Activated B cell treated with CpG ODN at 0.5 μM for 24 hours (primary cell): ENCODE data around the gene PTEN. TPM values are rescaled to one million over a fixed set of nuclear protein-coding genes. Genes with fewer than 3 reads are reported as not detected.

ENCODE experiments used
- ATAC-seq: fragments of 200-7000 bp; cut with Tn5 transposase; one replicate; pipeline ENCODE4 v1.10.0; 2021; ENCODE audit warnings: low read depth, mild to moderate bottlenecking, moderate library complexity
- CTCF ChIA-PET: fragments of 350-600 bp; sonication (Branson Sonifier 250); formaldehyde crosslinking; loops from one replicate; lab custom pipeline; 2021; ENCODE audit warnings: antibody characterized with exemption; lab: Charles Lee
- POLR2A ChIA-PET: fragments of 350-600 bp; sonication (Branson Sonifier 250); formaldehyde crosslinking; loops from one replicate; lab custom pipeline; 2021; ENCODE audit warnings: antibody characterized with exemption; lab: Charles Lee
- DNase-seq: peaks from one replicate; pipeline ENCODE4 v3.0.0; 2022
- H3K27ac Mint-ChIP-seq: one replicate; pipeline ENCODE4 v1.8.0; 2020; ENCODE audit warnings: mixed read lengths
- H3K27me3 Mint-ChIP-seq: one replicate; pipeline ENCODE4 v1.8.0; 2021; ENCODE audit warnings: mixed read lengths
- H3K36me3 Mint-ChIP-seq: one replicate; pipeline ENCODE4 v1.8.0; 2021; ENCODE audit warnings: low read depth, mixed read lengths
- H3K4me1 Mint-ChIP-seq: one replicate; pipeline ENCODE4 v1.8.0; 2021; ENCODE audit warnings: mixed read lengths
- H3K4me3 Mint-ChIP-seq: one replicate; pipeline ENCODE4 v1.8.0; 2020; ENCODE audit warnings: mild to moderate bottlenecking, mixed read lengths
- H3K9me3 Mint-ChIP-seq: one replicate; pipeline ENCODE4 v1.8.0; 2020; ENCODE audit warnings: mixed read lengths
- CTCF ChIP-seq: fragments of 200-600 bp; IDR thresholded peaks from one replicate; pipeline ENCODE4 v1.8.0; 2022; ENCODE audit warnings: antibody characterized with exemption, mild to moderate bottlenecking
- intact Hi-C: fragments of 100-400 bp; cut with micrococcal nuclease; formaldehyde crosslinking; loops from one replicate; pipeline ENCODE4 v1.15.1; 2024
- total RNA-seq: library from RNA; stranded (reverse); gene quantifications from 2 replicates; pipeline ENCODE4 v1.2.3, GENCODE V29; 2022

PTEN gene
- total RNA-seq, 1 donor from 2014 or later: 227 TPM

GRCh38 chr10:87979847-87980246 is 116.4 kb downstream of the PTEN start:
- intact Hi-C loops: no loop called here
- ATAC-seq: no peak
- no peaks in the 10 kb centered on the region for H3K9me3 Mint-ChIP-seq
- no peak for TF ChIP-seq CTCF
- no peak for DNase-seq
- ChIA-PET CTCF (interaction anchor here (0.7 kb wide), 1 partner anchor 11 kb away, joined by 3 read pairs; no protein-coding TSS in a partner anchor), POLR2A (interaction anchor here (0.6 kb wide), 1 partner anchor 407 kb away, joined by 3 read pairs; no protein-coding TSS in a partner anchor)
- no peak overlapping the region for H3K27ac Mint-ChIP-seq
- H3K4me3 Mint-ChIP-seq: no peak overlapping the region
- H3K27me3 Mint-ChIP-seq: no peaks in the 10 kb centered on the region
- peaks cover 25% of the 10 kb centered on the region for H3K4me1 Mint-ChIP-seq
- no peaks in the 10 kb centered on the region for H3K36me3 Mint-ChIP-seq

GRCh38 chr10:87983716-87984115 is 120.3 kb downstream of the PTEN start:
- no peak for ATAC-seq
- H3K4me3 Mint-ChIP-seq: no peak overlapping the region
- no peaks in the 10 kb centered on the region for H3K27me3 Mint-ChIP-seq
- H3K36me3 Mint-ChIP-seq: no peaks in the 10 kb centered on the region
- DNase-seq: no peak
- TF ChIP-seq CTCF: no peak
- intact Hi-C loops: no loop called here
- ChIA-PET CTCF (no interaction called here), POLR2A (no interaction called here)
- H3K27ac Mint-ChIP-seq: no peak overlapping the region
- no peaks in the 10 kb centered on the region for H3K9me3 Mint-ChIP-seq
- H3K4me1 Mint-ChIP-seq: peaks cover 11% of the 10 kb centered on the region

- Mint-ChIP-seq H3K27me3 (no peaks in the 10 kb centered on the region), H3K4me1 (peaks cover 6% of the 10 kb centered on the region), H3K4me3 (no peak overlapping the region), H3K9me3 (no peaks in the 10 kb centered on the region), H3K36me3 (no peaks in the 10 kb centered on the region), H3K27ac (no peak overlapping the region)
- no peak for TF ChIP-seq CTCF
- POLR2A ChIA-PET: no interaction called here
- no peak for DNase-seq
- no peak for ATAC-seq
- CTCF ChIA-PET: no interaction called here
- intact Hi-C loops: no loop called here
Measured at GRCh38 chr10:87987206-87987605, 123.8 kb downstream of the PTEN start.

GRCh38 chr10:87991946-87992345 is 128.5 kb downstream of the PTEN start:
- Mint-ChIP-seq H3K4me3 (no peak overlapping the region), H3K4me1 (peaks cover 2% of the 10 kb centered on the region), H3K27me3 (no peaks in the 10 kb centered on the region), H3K36me3 (no peaks in the 10 kb centered on the region), H3K27ac (no peak overlapping the region), H3K9me3 (no peaks in the 10 kb centered on the region)
- intact Hi-C loops: loop anchor here (5.0 kb wide), 1 partner anchor 65 kb away; no protein-coding TSS in a partner anchor
- no peak for ATAC-seq
- ChIA-PET POLR2A (no interaction called here), CTCF (no interaction called here)
- DNase-seq: no peak
- no peak for TF ChIP-seq CTCF

GRCh38 chr10:88004451-88004850 is 141.0 kb downstream of the PTEN start:
- Mint-ChIP-seq H3K27ac (no peak overlapping the region), H3K9me3 (no peaks in the 10 kb centered on the region), H3K4me1 (no peaks in the 10 kb centered on the region), H3K4me3 (no peak overlapping the region), H3K27me3 (no peaks in the 10 kb centered on the region), H3K36me3 (no peaks in the 10 kb centered on the region)
- POLR2A ChIA-PET: no interaction called here
- ATAC-seq (no peak), DNase-seq (no peak)
- CTCF ChIA-PET: no interaction called here
- intact Hi-C loops: no loop called here
- no peak for TF ChIP-seq CTCF
